K562 (cell line): ENCODE data around the gene RNPEPL1. TPM values are rescaled to one million over a fixed set of nuclear protein-coding genes. Genes with fewer than 3 reads are reported as not detected.

Experiments used
- ATAC-seq: fragments of 200-7000 bp; cut with Tn5 transposase; 3 replicates; pipeline ENCODE4 v1.9.1; 2020; ENCODE audit warnings: moderate library complexity
- BruUV-seq: library from RNA; stranded (reverse); fragments of 400-500 nt; replicated peaks from 2 replicates; lab custom pipeline; 2021; lab: Mats Ljungman, UMichigan
- CTCF ChIA-PET: fragments of 300-600 bp; formaldehyde crosslinking; extraction: SDS; loops from one replicate; lab custom pipeline; 2021; ENCODE audit warnings: low intra/inter-chr PET ratio; lab: Yijun Ruan, JAX
- POLR2A ChIA-PET: fragments of 300-600, 350-650 bp; sonication (Branson Sonifier 250); formaldehyde crosslinking; extraction: SDS; loops from one replicate; lab custom pipeline; 2021; ENCODE audit warnings: antibody characterized with exemption, inconsistent platforms; lab: Yijun Ruan, JAX
- DNase-seq, 4 experiments: peaks; one replicate each; pipeline versions ENCODE4 v3.0.0 to v3.0.0-alpha.2; 2011 to 2018; ENCODE audit warnings: low spot score in 3 of 4, mixed read lengths in 3 of 4; ENCODE audit errors: extremely low read depth in 1 of 4
- FAIRE-seq: peaks from 2 replicates; lab custom pipeline; 2011; peaks lifted over from hg19 to GRCh38; lab: Jason Lieb, UNC
- H2AFZ ChIP-seq: 2 replicates; pipeline ENCODE4 v1.6.0; 2011; ENCODE audit warnings: low read depth, low read length, control low read depth, inconsistent platforms
- H3K27ac ChIP-seq: fragments of 200-600 bp; 3 replicates; pipeline ENCODE4 v1.8.0; 2011; ENCODE audit warnings: low read depth, mild to moderate bottlenecking, control low read depth, inconsistent platforms, low read length, moderate library complexity, mixed read lengths; ENCODE audit errors: extremely low read depth
- H3K27me3 ChIP-seq, 2 experiments: fragments of 300-600 bp in 1 of 2; 2 replicates in 1 of 2; 3 replicates in 1 of 2; pipeline versions ENCODE4 v1.6.0 to v1.8.0; 2011; ENCODE audit warnings: inconsistent platforms in 2 of 2, low read length in 2 of 2, mild to moderate bottlenecking in 1 of 2, mixed read lengths in 1 of 2, moderate library complexity in 1 of 2; ENCODE audit not compliant: control insufficient read depth in 2 of 2, insufficient read depth in 2 of 2
- H3K36me3 ChIP-seq: fragments of 300-600 bp; 3 replicates; pipeline ENCODE4 v1.8.0; 2011; ENCODE audit warnings: mild to moderate bottlenecking, low read length, inconsistent platforms; ENCODE audit not compliant: control insufficient read depth, insufficient read depth
- H3K4me1 ChIP-seq, 2 experiments: fragments of 200-600 bp in 1 of 2; replicated peaks in 1 of 2; 2 replicates in 1 of 2; 3 replicates in 1 of 2; pipeline versions ENCODE4 v1.5.1 to v1.8.0; 2011; ENCODE audit warnings: inconsistent platforms in 2 of 2, low read length in 2 of 2, mild to moderate bottlenecking in 1 of 2, mixed read lengths in 1 of 2, moderate library complexity in 1 of 2; ENCODE audit not compliant: control insufficient read depth in 2 of 2, insufficient read depth in 2 of 2
- H3K4me2 ChIP-seq: 2 replicates; pipeline ENCODE4 v1.6.1; 2011; ENCODE audit warnings: low read length, control low read depth, inconsistent platforms, mixed read lengths; ENCODE audit not compliant: insufficient read depth
- H3K4me3 ChIP-seq: fragments of 200-600 bp; sonication (generic), shearing (Covaris generic); 2 replicates; pipeline ENCODE4 v1.5.1; 2016; ENCODE audit warnings: control low read depth, inconsistent platforms
- H3K79me2 ChIP-seq: fragments of 200-600 bp; 3 replicates; pipeline ENCODE4 v1.8.0; 2011; ENCODE audit warnings: low read length, inconsistent platforms; ENCODE audit not compliant: control insufficient read depth, insufficient read depth
- H3K9ac ChIP-seq, 2 experiments: 2 replicates each; pipeline versions ENCODE4 v1.6.0 to v1.6.1; 2011; ENCODE audit warnings: low read depth in 2 of 2, low read length in 2 of 2, control low read depth in 1 of 2, inconsistent platforms in 1 of 2, mild to moderate bottlenecking in 1 of 2, mixed read lengths in 1 of 2; ENCODE audit not compliant: insufficient read depth in 1 of 2
- H3K9me1 ChIP-seq: one replicate; pipeline ENCODE4 v1.6.0; 2011; ENCODE audit warnings: inconsistent platforms, mild to moderate bottlenecking, low read length, moderate library complexity; ENCODE audit not compliant: control insufficient read depth, insufficient read depth
- H3K9me3 ChIP-seq: replicated peaks from 2 replicates; pipeline ENCODE4 v1.5.1; 2011; ENCODE audit warnings: low read depth, low read length, inconsistent platforms; ENCODE audit not compliant: control insufficient read depth, insufficient read depth
- H4K20me1 ChIP-seq: replicated peaks from 2 replicates; pipeline ENCODE4 v1.6.1; 2011; ENCODE audit warnings: low read length, inconsistent platforms, mixed read lengths; ENCODE audit not compliant: control insufficient read depth, insufficient read depth
- BHLHE40 ChIP-seq: IDR thresholded peaks from 2 replicates; pipeline ENCODE4 v1.6.1; 2011; ENCODE audit warnings: low read length, improper control_type of control experiment
- ZNF695 ChIP-seq: fragments of 450-650 bp; formaldehyde crosslinking; IDR thresholded peaks from 2 replicates; pipeline ENCODE4 v1.4.0; 2020; ENCODE audit warnings: mild to moderate bottlenecking, moderate library complexity
- WGBS: fragments of 100-300 bp; shearing (Covaris generic); methylation state at CpG from one replicate; pipeline ENCODE4 v1.1.6; 2016; ENCODE audit warnings: low coverage, mixed read lengths; ENCODE audit not compliant: insufficient coverage; ENCODE audit errors: missing lambda C conversion rate; 5-methylcytosine and 5-hydroxymethylcytosine counted together
- in situ Hi-C: fragments of 300-500 bp; cut with MboI; formaldehyde crosslinking; loops from 4 replicates; pipeline ENCODE4 v1.15.0; 2018; ENCODE audit warnings: inconsistent platforms, mixed read lengths
- intact Hi-C: fragments of 100-400 bp; cut with micrococcal nuclease; formaldehyde crosslinking; loops from 2 replicates; pipeline ENCODE4 v1.14.2; 2022
- polyA plus RNA-seq, 8 experiments: library from polyadenylated mRNA; depleted of rRNA in 4 of 8; stranded (reverse) in 5 of 8; unstranded in 3 of 8; fragments of >200 nt; fragmentation: Nextera tagmentation in 2 of 8; fragmentation: Illumina TruSeq in 1 of 8; extraction: Ambion mirVana in 2 of 8; extraction: Trizol in 1 of 8; gene quantifications; 2 replicates each; pipeline versions ENCODE4 v1.2.1 to v1.2.3, GENCODE V29; 2011 to 2014; ENCODE audit warnings: inconsistent platforms in 1 of 8, missing spikeins in 1 of 8
- total RNA-seq, 7 experiments: library from RNA; depleted of rRNA in 6 of 7; stranded (reverse); fragments of >200 nt in 6 of 7; fragmentation: Illumina TruSeq in 2 of 7; extraction: Trizol in 2 of 7; gene quantifications; 2 replicates each; pipeline versions ENCODE4 v1.2.1 to v1.2.3, GENCODE V29; 2011 to 2021; ENCODE audit warnings: low replicate concordance in 1 of 7

Gene RNPEPL1
- total and polyA plus RNA-seq, 9 of the 15 experiments (the other 6 are each of a cell fraction or from before 2014, with no cell fraction given), result 0.07 to 38.7 (median 5.6) TPM

DNA sequence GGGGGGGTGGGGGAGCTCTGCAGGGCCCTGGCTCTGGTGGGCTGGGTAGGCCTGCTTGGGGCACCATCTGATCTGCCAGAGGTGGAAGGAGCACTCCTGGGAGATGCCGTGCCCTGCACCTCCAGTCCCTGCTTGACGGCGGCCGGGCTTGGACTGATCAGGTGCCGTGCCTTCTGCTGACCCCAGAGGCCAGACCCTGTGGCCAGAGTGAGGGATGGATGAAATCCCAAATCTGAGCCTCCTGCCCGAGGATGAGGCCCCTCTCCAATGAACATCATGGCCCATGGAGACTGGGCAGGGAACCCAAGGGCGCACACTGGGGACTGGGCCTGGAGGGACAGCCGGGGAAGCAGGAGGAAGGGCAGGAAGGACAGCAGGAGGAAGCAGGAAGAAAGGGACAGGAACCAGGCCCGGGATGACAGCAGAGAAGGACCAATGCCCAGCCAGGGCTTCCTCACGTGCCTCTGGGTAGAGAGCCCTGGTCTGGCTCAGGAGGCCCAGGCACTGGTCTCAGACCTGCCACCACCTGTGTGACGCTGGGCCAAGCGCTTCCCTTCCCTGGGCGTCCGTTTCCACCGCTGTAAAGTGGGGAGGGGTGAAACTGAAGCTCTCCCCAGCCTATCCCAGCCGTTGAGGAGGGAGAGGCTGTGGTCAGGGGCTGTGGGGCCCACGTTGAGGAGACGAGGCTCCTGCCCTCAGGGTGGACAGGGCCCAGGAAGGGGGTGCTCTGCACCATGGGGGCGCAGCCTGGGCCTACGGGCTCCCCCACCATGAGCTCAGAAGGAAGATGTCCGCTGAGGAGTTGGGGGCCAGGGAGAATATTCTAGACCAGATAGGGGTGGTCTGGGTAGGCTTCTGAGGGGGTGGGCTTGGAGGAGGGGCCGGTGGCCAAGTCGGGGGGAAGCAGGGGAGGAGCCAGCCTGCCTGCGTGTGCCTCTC, 56.0 kb downstream of the RNPEPL1 start:
- no peak for ATAC-seq
- no TSS peak for BruUV-seq
- no peak for FAIRE-seq
- H3K4me2 ChIP-seq, result no peak overlapping the region
- in situ Hi-C loops (no loop called here), intact Hi-C loops (no loop called here)
- POLR2A ChIA-PET, result interaction anchor here (0.6 to 1.0 kb wide), 3 partner anchors 8 to 1242 kb away, joined by 3 to 4 read pairs (median 4); no protein-coding TSS in a partner anchor
- H3K9me3 ChIP-seq, result no peaks in the 10 kb centered on the region
- H3K79me2 ChIP-seq, result no peaks in the 10 kb centered on the region
- TF ChIP-seq ZNF695 (no peak), BHLHE40 (0 out of 2 replicates have a peak, but pooled peaks have one; percentile 15)
- peak overlapping the region in 1 of 2 experiments; percentile 58; a peak in 2 of 4 replicates for H3K9ac ChIP-seq
- no peak for DNase-seq
- peaks cover 0 to 52% of the 10 kb centered on the region in 2 experiments; a peak in 2 of 5 replicates for H3K4me1 ChIP-seq
- no peaks in the 10 kb centered on the region for H3K36me3 ChIP-seq
- no peak overlapping the region for H3K27ac ChIP-seq
- CTCF ChIA-PET, result no interaction called here
- no peaks in the 10 kb centered on the region for H4K20me1 ChIP-seq
- 44% methylated on average over 11 of the region's 24 CpGs for WGBS
- H3K4me3 ChIP-seq, result no peak overlapping the region
- no peaks in the 10 kb centered on the region for H3K9me1 ChIP-seq
- H3K27me3 ChIP-seq, result 0 out of 5 replicates have a peak, but pooled peaks cover 0 to under 1% of the 10 kb centered on the region in 2 experiments
- H2AFZ ChIP-seq, result no peak overlapping the region
